HepG2 (cell line): Measurements from ENCODE around the gene PLET1. TPM values are rescaled to one million over a fixed set of nuclear protein-coding genes. Genes with fewer than 3 reads are reported as not detected.
A peak's percentile ranks its signal among the peaks of the same experiment; 100 is the strongest.

Experiments used
- ATAC-seq: fragments of 200-7000 bp; cut with Tn5 transposase; 3 replicates; pipeline ENCODE4 v1.9.1; 2020; ENCODE audit warnings: mild to moderate bottlenecking, moderate library complexity
- BruUV-seq: library from RNA; stranded (reverse); fragments of 400-500 nt; replicated peaks from 2 replicates; lab custom pipeline; 2021; lab: Mats Ljungman, UMichigan
- CTCF ChIA-PET: fragments of 300-600 bp; formaldehyde crosslinking; extraction: SDS; loops from one replicate; lab custom pipeline; 2021; ENCODE audit warnings: low total read pairs, inconsistent platforms, low intra/inter-chr PET ratio; lab: Yijun Ruan, JAX
- POLR2A ChIA-PET: fragments of 350-600 bp; sonication (Branson Sonifier 250); formaldehyde crosslinking; loops from one replicate; lab custom pipeline; 2020; ENCODE audit warnings: antibody characterized with exemption, inconsistent platforms; lab: Yijun Ruan, JAX
- DNase-seq: peaks from one replicate; pipeline ENCODE4 v3.0.0-alpha.2; 2015; ENCODE audit warnings: low spot score
- FAIRE-seq: peaks from 3 replicates; lab custom pipeline; 2011; peaks lifted over from hg19 to GRCh38; lab: Jason Lieb, UNC
- H2AFZ ChIP-seq: one replicate; pipeline ENCODE4 v1.6.1; 2011; ENCODE audit warnings: low read length, inconsistent platforms
- H3K27ac ChIP-seq: fragments of 300-600 bp; 3 replicates; pipeline ENCODE4 v1.8.0; 2011; ENCODE audit warnings: mixed run types, mild to moderate bottlenecking, mixed read lengths, low read length, inconsistent platforms; ENCODE audit not compliant: insufficient read depth; ENCODE audit errors: extremely low read length
- H3K27me3 ChIP-seq, 2 experiments: fragments of 200-600 bp in 1 of 2; 2 replicates in 1 of 2; 3 replicates in 1 of 2; pipeline versions ENCODE4 v1.6.0 to v1.8.0; 2011; ENCODE audit warnings: low read length in 2 of 2, mild to moderate bottlenecking in 2 of 2, moderate library complexity in 2 of 2, inconsistent platforms in 1 of 2; ENCODE audit not compliant: insufficient read depth in 2 of 2, control insufficient read depth in 1 of 2
- H3K36me3 ChIP-seq, 2 experiments: fragments of 200-600 bp in 1 of 2; replicated peaks in 1 of 2; 2 replicates in 1 of 2; 3 replicates in 1 of 2; pipeline versions ENCODE4 v1.5.1 to v1.8.0; 2011; ENCODE audit warnings: low read length in 2 of 2, inconsistent platforms in 1 of 2; ENCODE audit not compliant: insufficient read depth in 2 of 2, control insufficient read depth in 1 of 2
- H3K4me1 ChIP-seq: 2 replicates; pipeline ENCODE4 v1.5.1; 2012; ENCODE audit warnings: low read length, inconsistent platforms; ENCODE audit not compliant: insufficient read depth
- H3K4me2 ChIP-seq: 2 replicates; pipeline ENCODE4 v1.6.0; 2011; ENCODE audit warnings: low read depth, low read length, inconsistent platforms
- H3K4me3 ChIP-seq, 3 experiments: fragments of 200-600 bp in 1 of 3; sonication (generic), shearing (Covaris generic) in 1 of 3; replicated peaks in 1 of 3; 2 replicates each; pipeline ENCODE4 v1.5.1; 2011 to 2016; ENCODE audit warnings: low read length in 3 of 3, inconsistent platforms in 2 of 3, low read depth in 2 of 3, mild to moderate bottlenecking in 2 of 3, control low read depth in 1 of 3, mixed read lengths in 1 of 3; ENCODE audit not compliant: insufficient read depth in 1 of 3
- H3K79me2 ChIP-seq: one replicate; pipeline ENCODE4 v1.6.1; 2011; ENCODE audit warnings: low read length, inconsistent platforms; ENCODE audit not compliant: insufficient read depth
- H3K9ac ChIP-seq: 2 replicates; pipeline ENCODE4 v1.6.0; 2011; ENCODE audit warnings: mild to moderate bottlenecking, low read depth, low read length, inconsistent platforms; ENCODE audit not compliant: insufficient read depth
- H3K9me3 ChIP-seq: 2 replicates; pipeline ENCODE4 v1.5.1; 2012; ENCODE audit warnings: mild to moderate bottlenecking, low read length
- H4K20me1 ChIP-seq: 2 replicates; pipeline ENCODE4 v1.6.0; 2011; ENCODE audit warnings: inconsistent platforms, mild to moderate bottlenecking, low read length, moderate library complexity; ENCODE audit not compliant: insufficient read depth
- ATF4 ChIP-seq, 2 experiments: fragments of 450-650 bp in 1 of 2; sonication (generic) in 1 of 2; formaldehyde crosslinking; IDR thresholded peaks; 2 replicates each; pipeline versions ENCODE4 v1.5.0 to v1.8.0; 2020 to 2022; ENCODE audit warnings: mild to moderate bottlenecking in 1 of 2, missing genetic modification reagents in 1 of 2
- CEBPB ChIP-seq: IDR thresholded peaks from 2 replicates; pipeline ENCODE4 v1.6.1; 2011; ENCODE audit warnings: low read depth, low read length, improper control_type of control experiment, borderline replicate concordance
- CEBPG ChIP-seq: IDR thresholded peaks from 2 replicates; pipeline ENCODE4 v1.6.1; 2016
- ETV5 ChIP-seq: IDR thresholded peaks from 2 replicates; pipeline ENCODE4 v1.6.1; 2018; ENCODE audit warnings: missing biosample characterization, missing genetic modification reagents, inconsistent platforms, borderline replicate concordance
- FOXA3 ChIP-seq: IDR thresholded peaks from 2 replicates; pipeline ENCODE4 v1.6.1; 2016; ENCODE audit warnings: missing genetic modification reagents, missing compliant biosample characterization
- GATAD2A ChIP-seq: IDR thresholded peaks from 2 replicates; pipeline ENCODE4 v1.6.1; 2016
- HHEX ChIP-seq: IDR thresholded peaks from 2 replicates; pipeline ENCODE4 v1.6.1; 2016; ENCODE audit warnings: control low read depth
- KAT8 ChIP-seq: IDR thresholded peaks from 2 replicates; pipeline ENCODE4 v1.6.1; 2016; ENCODE audit warnings: missing genetic modification reagents, missing compliant biosample characterization
- MAFF ChIP-seq: IDR thresholded peaks from 2 replicates; pipeline ENCODE4 v1.6.1; 2011; ENCODE audit warnings: low read depth, low read length, improper control_type of control experiment
- MED13 ChIP-seq: sonication (generic); formaldehyde crosslinking; IDR thresholded peaks from 2 replicates; pipeline ENCODE4 v1.5.0; 2020; ENCODE audit warnings: missing genetic modification reagents
- NCOA2 ChIP-seq: sonication (generic); formaldehyde crosslinking; IDR thresholded peaks from 2 replicates; pipeline ENCODE4 v1.8.0; 2022; ENCODE audit warnings: inconsistent platforms
- SAP130 ChIP-seq: IDR thresholded peaks from 2 replicates; pipeline ENCODE4 v1.6.1; 2016; ENCODE audit warnings: low read depth
- TCF7 ChIP-seq: sonication (generic); IDR thresholded peaks from 2 replicates; pipeline ENCODE4 v1.6.1; 2016; ENCODE audit warnings: antibody characterized with exemption, low read depth
- TEAD3 ChIP-seq: optimal IDR thresholded peaks from 2 replicates; pipeline ENCODE3; 2016; ENCODE audit warnings: borderline replicate concordance
- ZFY ChIP-seq: sonication (generic); formaldehyde crosslinking; IDR thresholded peaks from 2 replicates; pipeline ENCODE4 v1.4.0; 2020; ENCODE audit warnings: missing genetic modification reagents
- ZGPAT ChIP-seq: IDR thresholded peaks from 2 replicates; pipeline ENCODE4 v1.6.1; 2016; ENCODE audit warnings: mild to moderate bottlenecking
- ZSCAN29 ChIP-seq: sonication (generic); formaldehyde crosslinking; conservative IDR thresholded peaks from 2 replicates; pipeline ENCODE4 v1.4.0; 2020; ENCODE audit warnings: mild to moderate bottlenecking, missing genetic modification reagents
- WGBS: methylation state at CpG from one replicate; pipeline ENCODE4 v1.1.6; 2017; ENCODE audit warnings: low lambda C conversion rate; 5-methylcytosine and 5-hydroxymethylcytosine counted together
- in situ Hi-C: cut with HindIII; loops from 2 replicates; pipeline ENCODE4 v1.10.0; 2017; ENCODE audit warnings: low pct_unique_long_range_greater_than_20kb; ENCODE audit not compliant: extremely low pct_ligation_motif_present
- intact Hi-C: fragments of 100-400 bp; cut with micrococcal nuclease; formaldehyde crosslinking; loops from one replicate; pipeline ENCODE4 v1.10.0; 2022; ENCODE audit not compliant: unreplicated experiment
- polyA plus RNA-seq, 8 experiments: library from polyadenylated mRNA; depleted of rRNA in 3 of 8; stranded (reverse) in 7 of 8; unstranded in 1 of 8; fragments of >200 nt; fragmentation: Illumina TruSeq in 4 of 8; extraction: Trizol in 4 of 8; gene quantifications; 2 replicates each; pipeline versions ENCODE4 v1.2.1 to v1.2.3, GENCODE V29; 2011 to 2016; ENCODE audit warnings: low read depth in 4 of 8, missing spikeins in 1 of 8, mixed read lengths in 1 of 8; ENCODE audit not compliant: insufficient read depth in 1 of 8
- total RNA-seq, 5 experiments: library from RNA; depleted of rRNA; stranded (reverse); fragments of >200 nt; fragmentation: Illumina TruSeq; extraction: Trizol; gene quantifications; 2 replicates each; pipeline ENCODE4 v1.2.3, GENCODE V29; 2016; ENCODE audit warnings: low read depth in 1 of 5
- TF ChIP-seq, protein P1 (sequence below): sonication (generic); formaldehyde crosslinking; IDR thresholded peaks from 2 replicates; pipeline ENCODE4 v1.5.1; 2020; ENCODE audit warnings: mild to moderate bottlenecking, missing genetic modification reagents, borderline replicate concordance

The PLET1 gene
- total and polyA plus RNA-seq, 2 of the 13 experiments (the other 11 are each of a cell fraction or from before 2014, with no cell fraction given): not detected

GRCh38 chr11:112215621-112216020 lies 45.0 kb downstream of the PLET1 start (continued):
- TF ChIP-seq MAFF: no peak
- TF ChIP-seq ZFY (CRISPR knock-in tag): no peak
- TF ChIP-seq, all 625 proteins: peak for 0

DNA sequence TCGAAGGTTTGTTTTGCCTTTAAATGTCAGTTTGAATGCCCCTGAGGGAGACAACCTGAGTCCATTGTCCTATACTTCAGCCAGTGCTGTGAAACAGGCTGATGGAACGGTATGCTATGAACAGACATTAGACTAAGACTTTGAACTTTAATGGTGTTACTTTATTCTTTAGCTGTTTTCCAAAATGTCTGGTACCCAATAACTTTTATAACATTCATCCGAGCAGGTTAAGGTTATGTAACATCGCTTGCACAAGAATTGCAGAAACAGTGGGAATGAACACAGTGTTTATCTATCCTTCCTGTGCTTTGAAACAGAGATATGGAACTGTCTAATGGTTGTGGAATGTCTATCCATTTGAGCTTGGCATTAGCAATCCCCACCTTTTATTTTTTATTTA lies 46.9 kb downstream of the PLET1 start:
- Histone ChIP-seq H3K27me3 (no peaks in the 10 kb centered on the region), H3K27ac (no peak overlapping the region), H3K9me3 (no peaks in the 10 kb centered on the region), H3K4me2 (no peak overlapping the region), H3K36me3 (no peaks in the 10 kb centered on the region), H3K4me3 (no peak overlapping the region), H4K20me1 (no peaks in the 10 kb centered on the region), H3K4me1 (peaks cover 11% of the 10 kb centered on the region), H3K9ac (no peak overlapping the region), H3K79me2 (no peaks in the 10 kb centered on the region), H2AFZ (no peak overlapping the region)
- FAIRE-seq (peak; percentile 42), ATAC-seq (peak; percentile 67), DNase-seq (peak; percentile 72)
- WGBS: 2% methylated on average over 4 of the region's 4 CpGs
- in situ Hi-C loops (loop anchor here (10.0 kb wide), 1 partner anchor 341 kb away; no protein-coding TSS in a partner anchor), intact Hi-C loops (loop anchor here (10.0 kb wide), 1 partner anchor 1071 kb away; no protein-coding TSS in a partner anchor)
- CTCF ChIA-PET: no interaction called here
- no TSS peak for BruUV-seq
- POLR2A ChIA-PET: interaction anchor here (0.9 kb wide), 1 partner anchor 100 kb away, joined by 4 read pairs; no protein-coding TSS in a partner anchor
- TF ChIP-seq CEBPG (CRISPR knock-in tag) (peak; percentile 88), ZSCAN29 (no peak), CEBPB (peak; percentile 79), FOXA3 (CRISPR knock-in tag) (peak; percentile 60), TCF7 (0 out of 2 replicates have a peak, but pooled peaks have one; percentile 20), SAP130 (peak; percentile 33; the same call in 1 of the 2 replicates), MED13 (CRISPR knock-in tag) (no peak), KAT8 (CRISPR knock-in tag) (0 out of 2 replicates have a peak, but pooled peaks have one; percentile 21), HHEX (CRISPR knock-in tag) (no peak), ETV5 (CRISPR knock-in tag) (peak; percentile 69), ZGPAT (peak; percentile 34; the same call in 1 of the 2 replicates), TEAD3 (CRISPR knock-in tag) (peak; percentile 58), ATF4 (CRISPR knock-in tag; IDR thresholded peaks at IDR 0.05) (peak in 1 of 2 experiments; percentile 55; a peak in 1 of 4 replicates), GATAD2A (CRISPR knock-in tag) (peak; percentile 46; the same call in 1 of the 2 replicates), NCOA2 (CRISPR knock-in tag) (peak; percentile 40; the same call in 1 of the 2 replicates)
- TF ChIP-seq, protein P1, sequence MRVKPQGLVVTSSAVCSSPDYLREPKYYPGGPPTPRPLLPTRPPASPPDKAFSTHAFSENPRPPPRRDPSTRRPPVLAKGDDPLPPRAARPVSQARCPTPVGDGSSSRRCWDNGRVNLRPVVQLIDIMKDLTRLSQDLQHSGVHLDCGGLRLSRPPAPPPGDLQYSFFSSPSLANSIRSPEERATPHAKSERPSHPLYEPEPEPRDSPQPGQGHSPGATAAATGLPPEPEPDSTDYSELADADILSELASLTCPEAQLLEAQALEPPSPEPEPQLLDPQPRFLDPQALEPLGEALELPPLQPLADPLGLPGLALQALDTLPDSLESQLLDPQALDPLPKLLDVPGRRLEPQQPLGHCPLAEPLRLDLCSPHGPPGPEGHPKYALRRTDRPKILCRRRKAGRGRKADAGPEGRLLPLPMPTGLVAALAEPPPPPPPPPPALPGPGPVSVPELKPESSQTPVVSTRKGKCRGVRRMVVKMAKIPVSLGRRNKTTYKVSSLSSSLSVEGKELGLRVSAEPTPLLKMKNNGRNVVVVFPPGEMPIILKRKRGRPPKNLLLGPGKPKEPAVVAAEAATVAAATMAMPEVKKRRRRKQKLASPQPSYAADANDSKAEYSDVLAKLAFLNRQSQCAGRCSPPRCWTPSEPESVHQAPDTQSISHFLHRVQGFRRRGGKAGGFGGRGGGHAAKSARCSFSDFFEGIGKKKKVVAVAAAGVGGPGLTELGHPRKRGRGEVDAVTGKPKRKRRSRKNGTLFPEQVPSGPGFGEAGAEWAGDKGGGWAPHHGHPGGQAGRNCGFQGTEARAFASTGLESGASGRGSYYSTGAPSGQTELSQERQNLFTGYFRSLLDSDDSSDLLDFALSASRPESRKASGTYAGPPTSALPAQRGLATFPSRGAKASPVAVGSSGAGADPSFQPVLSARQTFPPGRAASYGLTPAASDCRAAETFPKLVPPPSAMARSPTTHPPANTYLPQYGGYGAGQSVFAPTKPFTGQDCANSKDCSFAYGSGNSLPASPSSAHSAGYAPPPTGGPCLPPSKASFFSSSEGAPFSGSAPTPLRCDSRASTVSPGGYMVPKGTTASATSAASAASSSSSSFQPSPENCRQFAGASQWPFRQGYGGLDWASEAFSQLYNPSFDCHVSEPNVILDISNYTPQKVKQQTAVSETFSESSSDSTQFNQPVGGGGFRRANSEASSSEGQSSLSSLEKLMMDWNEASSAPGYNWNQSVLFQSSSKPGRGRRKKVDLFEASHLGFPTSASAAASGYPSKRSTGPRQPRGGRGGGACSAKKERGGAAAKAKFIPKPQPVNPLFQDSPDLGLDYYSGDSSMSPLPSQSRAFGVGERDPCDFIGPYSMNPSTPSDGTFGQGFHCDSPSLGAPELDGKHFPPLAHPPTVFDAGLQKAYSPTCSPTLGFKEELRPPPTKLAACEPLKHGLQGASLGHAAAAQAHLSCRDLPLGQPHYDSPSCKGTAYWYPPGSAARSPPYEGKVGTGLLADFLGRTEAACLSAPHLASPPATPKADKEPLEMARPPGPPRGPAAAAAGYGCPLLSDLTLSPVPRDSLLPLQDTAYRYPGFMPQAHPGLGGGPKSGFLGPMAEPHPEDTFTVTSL: peak; percentile 53; the same call in 1 of the 2 replicates
